ENCODE results near the gene KRTAP5-2. TPM values are rescaled to one million over a fixed set of nuclear protein-coding genes. Genes with fewer than 3 reads are reported as not detected.

The KRTAP5-2 gene
- total and polyA plus RNA-seq, 5 donors from 2014 or later, result 0.35 TPM; not detected in 4

Other genes with a start within 250 kb of the KRTAP5-2 start
- gene BRSK2, start 208.4 kb downstream of the KRTAP5-2 start, total RNA-seq, result 0.42 TPM
- under 1 TPM in 3 of 4 donors, not detected in 1; 0.07 to 0.09 (median 0.07) TPM for gene BRSK2, start 208.4 kb downstream of the KRTAP5-2 start, polyA plus RNA-seq
- 87.8 TPM for gene MOB2, start 111.5 kb downstream of the KRTAP5-2 start, total RNA-seq
- 10 to 100 TPM; 55.7 to 70.1 (median 66.8) TPM for gene MOB2, start 111.5 kb downstream of the KRTAP5-2 start, polyA plus RNA-seq
- gene DUSP8, start 26.0 kb downstream of the KRTAP5-2 start, total RNA-seq, result 71.7 TPM
- gene DUSP8, start 26.0 kb downstream of the KRTAP5-2 start, polyA plus RNA-seq, result under 1 TPM; 0.05 to 0.19 (median 0.07) TPM
- not detected for gene KRTAP5-1, start 13.0 kb downstream of the KRTAP5-2 start, total RNA-seq
- gene KRTAP5-1, start 13.0 kb downstream of the KRTAP5-2 start, polyA plus RNA-seq, result not detected
- gene KRTAP5-3, start 10.2 kb upstream of the KRTAP5-2 start, total RNA-seq, result not detected
- gene KRTAP5-3, start 10.2 kb upstream of the KRTAP5-2 start, polyA plus RNA-seq, result not detected
- gene KRTAP5-4, start 23.8 kb upstream of the KRTAP5-2 start, total RNA-seq, result not detected
- gene KRTAP5-4, start 23.8 kb upstream of the KRTAP5-2 start, polyA plus RNA-seq, result not detected
- not detected for gene KRTAP5-5, start 31.5 kb upstream of the KRTAP5-2 start, total RNA-seq
- not detected for gene KRTAP5-5, start 31.5 kb upstream of the KRTAP5-2 start, polyA plus RNA-seq
- not detected for gene KRTAP5-6, start 98.9 kb upstream of the KRTAP5-2 start, total RNA-seq
- not detected for gene KRTAP5-6, start 98.9 kb upstream of the KRTAP5-2 start, polyA plus RNA-seq
- gene IFITM10, start 152.3 kb upstream of the KRTAP5-2 start, total RNA-seq, result 2.4 TPM
- gene IFITM10, start 152.3 kb upstream of the KRTAP5-2 start, polyA plus RNA-seq, result not detected
- gene CTSD, start 165.6 kb upstream of the KRTAP5-2 start, total RNA-seq, result 104 TPM
- gene CTSD, start 165.6 kb upstream of the KRTAP5-2 start, polyA plus RNA-seq, result 100 to 1,000 TPM; 147 to 175 (median 155) TPM
- gene SYT8, start 236.7 kb upstream of the KRTAP5-2 start, total RNA-seq, result not detected
- not detected for gene SYT8, start 236.7 kb upstream of the KRTAP5-2 start, polyA plus RNA-seq
- not detected for gene TNNI2, start 240.7 kb upstream of the KRTAP5-2 start, total RNA-seq
- not detected for gene TNNI2, start 240.7 kb upstream of the KRTAP5-2 start, polyA plus RNA-seq

Measured in CD4-positive, CD25-positive, alpha-beta regulatory T cell (primary cell).